ENCODE data around the gene ATP23.

ATP23 gene

GRCh38 chr12:57909056-57909455 is 32.3 kb upstream of the ATP23 start:
- no peak for DNase-seq (ENCODE audit: low read depth)

GRCh38 chr12:57909611-57910010 is 31.8 kb upstream of the ATP23 start:
- DNase-seq (ENCODE audit: low read depth) = no peak

- no peak for DNase-seq (ENCODE audit: low read depth)
These were observed 23.2 kb upstream of the ATP23 start for GRCh38 chr12:57918147-57918546.

GRCh38 chr12:57927086-57927485 is 14.3 kb upstream of the ATP23 start:
- no peak for DNase-seq (ENCODE audit: low read depth)

GRCh38 chr12:57929092-57929830 is 12.1 kb upstream of the ATP23 start:
- DNase-seq (ENCODE audit: low read depth) = no peak

- DNase-seq (ENCODE audit: low read depth) = no peak
These were observed 6.5 kb upstream of the ATP23 start for GRCh38 chr12:57934819-57935218.

- no peak for DNase-seq (ENCODE audit: low read depth)
These were observed 6.0 kb upstream of the ATP23 start for GRCh38 chr12:57935331-57935730.

- DNase-seq (ENCODE audit: low read depth) = peak; percentile 75
These were observed 5.4 kb upstream of the ATP23 start for GRCh38 chr12:57935839-57936512.

GRCh38 chr12:57936513-57936883 is 4.9 kb upstream of the ATP23 start:
- DNase-seq (ENCODE audit: low read depth) = no peak

- no peak for DNase-seq (ENCODE audit: low read depth)
These were observed 2.1 kb upstream of the ATP23 start for GRCh38 chr12:57939291-57939690.

GRCh38 chr12:57940052-57940914 is 1.1 kb upstream of the ATP23 start:
- DNase-seq (ENCODE audit: low read depth) = no peak

GRCh38 chr12:57940915-57941164 is 527 bp upstream of the ATP23 start:
- DNase-seq (ENCODE audit: low read depth) = no peak

- no peak for DNase-seq (ENCODE audit: low read depth)
These were observed 2.2 kb downstream of the ATP23 start for GRCh38 chr12:57943438-57944080.

GRCh38 chr12:57944313-57945023 is 3.1 kb downstream of the ATP23 start:
- DNase-seq (ENCODE audit: low read depth) = no peak

- DNase-seq (ENCODE audit: low read depth) = no peak
These were observed 11.4 kb downstream of the ATP23 start for GRCh38 chr12:57952766-57953165.

GRCh38 chr12:57954768-57955167 is 13.4 kb downstream of the ATP23 start:
- DNase-seq (ENCODE audit: low read depth) = no peak

- DNase-seq (ENCODE audit: low read depth) = no peak
These were observed 16.8 kb downstream of the ATP23 start for GRCh38 chr12:57958061-57958657.

- no peak for DNase-seq (ENCODE audit: low read depth)
These were observed 23.1 kb downstream of the ATP23 start for GRCh38 chr12:57964421-57964820.

- no peak for DNase-seq (ENCODE audit: low read depth)
These were observed 24.4 kb downstream of the ATP23 start for GRCh38 chr12:57965766-57966165.

- DNase-seq (ENCODE audit: low read depth) = no peak
These were observed 25.2 kb downstream of the ATP23 start for GRCh38 chr12:57966536-57966935.

- DNase-seq (ENCODE audit: low read depth) = peak; percentile 29
These were observed 41.9 kb downstream of the ATP23 start for GRCh38 chr12:57983146-57983857.

All from HS-5 (cell line).